Stimulated activated CD8-positive, alpha-beta memory T cell treated with anti-CD3 and anti-CD28 coated beads, Interleukin-15, amount 100 ng/mL, for 4 hours (primary cell): ENCODE measurements around the gene ZNF514.
"Not testable (repeated sequence)": the region's sequence is repeated elsewhere in the genome, so short reads cannot be mapped to it uniquely, and the experiment has no call there.

Experiments
- DNase-seq, 2 donors: peaks; one replicate each; pipeline ENCODE4 v3.0.0-alpha.2; 2020; ENCODE audit warnings: low read depth in 2 of 2

Gene ZNF514

DNA sequence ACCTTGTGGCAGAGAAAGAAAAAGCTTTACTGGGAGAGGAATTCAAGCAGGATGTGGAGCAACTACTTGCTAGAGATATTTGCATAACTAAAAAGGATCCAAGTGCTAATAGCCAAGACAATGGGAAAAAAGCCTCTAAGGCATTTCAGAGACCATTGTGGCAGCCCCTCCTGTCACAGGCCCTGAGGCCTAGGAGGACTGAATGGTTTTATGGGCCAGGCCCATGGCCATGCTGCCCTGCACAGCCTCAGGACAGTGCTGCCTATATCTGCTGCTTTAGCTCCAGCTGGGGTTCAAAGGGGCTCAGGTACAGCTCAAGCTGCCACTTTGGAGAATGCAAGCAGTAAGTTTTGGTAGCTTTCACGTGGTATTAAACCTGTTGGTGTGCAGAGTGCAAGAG, 20.9 kb downstream of the ZNF514 start:
- no peak for DNase-seq

DNA sequence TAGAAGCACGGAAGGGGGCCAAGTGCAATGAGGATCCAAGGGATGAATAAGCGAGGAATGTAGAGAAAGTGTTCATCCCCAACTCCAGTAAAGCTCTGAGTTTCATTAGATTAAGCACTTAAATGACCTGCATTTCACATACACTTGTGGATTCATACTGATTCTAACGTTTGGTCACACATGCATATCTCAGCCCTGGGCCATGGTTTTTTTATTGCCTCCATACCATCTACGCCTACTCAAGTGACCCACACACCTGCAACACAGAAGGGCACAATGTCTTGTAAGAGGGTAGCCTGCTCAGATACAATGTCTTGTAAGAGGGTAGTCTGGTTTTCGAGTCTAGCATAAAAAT, 37.5 kb downstream of the ZNF514 start:
- DNase-seq, result no peak

DNA sequence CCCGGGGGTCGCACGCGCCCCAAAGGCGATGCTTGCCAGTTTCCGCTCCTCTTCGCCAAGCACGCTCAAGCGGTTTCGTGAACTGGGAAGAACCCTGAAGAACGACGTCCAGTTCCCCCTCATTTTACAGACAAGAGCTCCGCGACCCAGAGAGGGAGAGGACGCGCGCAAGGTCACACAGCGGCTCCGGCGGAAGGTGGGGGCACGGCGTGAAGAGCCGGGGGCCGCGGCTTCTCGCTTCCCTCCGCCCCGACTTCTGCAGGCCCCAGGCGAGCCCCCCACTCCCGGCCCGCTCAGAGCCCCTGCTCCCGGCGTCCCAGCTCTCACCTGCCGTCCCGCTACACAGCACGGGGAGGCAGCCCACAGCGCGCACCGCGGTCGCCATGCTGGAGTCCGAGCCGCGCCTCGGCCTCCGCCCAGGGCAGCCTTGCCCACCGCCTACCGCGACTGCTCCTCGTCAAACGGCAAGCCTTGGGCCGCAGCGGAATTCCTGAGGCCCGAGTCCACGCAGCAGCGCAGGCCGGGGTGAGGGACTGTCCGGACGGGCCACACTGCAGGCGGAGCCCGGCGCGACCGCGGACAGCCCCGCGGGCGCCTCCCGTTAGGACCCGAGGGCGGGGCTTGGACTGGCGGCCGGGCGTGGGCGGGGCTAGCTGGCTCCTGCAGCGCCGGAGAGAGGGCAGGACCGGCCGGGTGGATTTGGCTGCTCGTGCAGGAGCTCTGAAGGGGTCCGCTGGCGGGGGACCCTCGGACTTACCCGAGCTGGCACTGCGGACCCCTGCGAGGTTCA, 38.0 kb downstream of the ZNF514 start, which contains the start of gene MRPS5:
MRPS5 (minus strand) TSS at position 402 of the 790 bp plus-strand sequence; CDS start at position 385, 17 bp downstream.
- DNase-seq, result peak; percentile 73 to 77

DNA sequence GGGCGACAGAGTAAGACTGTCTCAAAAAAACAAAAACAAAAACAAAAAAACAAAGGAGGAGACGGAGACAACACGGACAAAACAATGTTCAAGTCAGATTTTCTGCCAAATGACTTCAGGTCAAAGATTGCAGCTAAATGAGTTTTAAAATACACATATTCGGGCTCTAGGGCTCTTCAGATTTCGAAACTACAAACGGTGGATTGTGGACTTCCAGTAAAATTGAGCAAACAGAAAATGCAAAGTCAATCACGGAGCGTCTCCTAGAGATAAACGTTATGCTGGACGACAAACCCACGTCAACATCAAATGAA, 38.6 kb downstream of the ZNF514 start:
- no peak for DNase-seq

DNA sequence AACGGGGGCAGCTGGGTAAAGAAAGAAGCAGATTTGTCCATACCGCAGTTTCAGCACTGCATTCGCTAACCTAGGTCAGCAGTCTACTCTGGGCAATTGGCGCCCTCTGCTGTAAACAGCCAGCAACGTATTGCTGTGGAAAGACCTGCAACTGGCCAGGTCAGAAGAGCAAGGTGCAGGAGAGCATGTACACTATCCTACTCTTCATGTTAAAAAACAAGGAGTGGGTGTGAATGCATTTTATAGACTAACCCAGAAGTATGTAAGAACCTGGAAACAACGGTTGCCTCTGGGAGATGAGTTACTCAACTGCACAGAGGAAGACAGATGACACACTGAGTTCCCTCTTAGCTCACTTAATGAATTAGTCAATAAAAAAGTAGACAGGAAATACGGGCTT, 44.2 kb downstream of the ZNF514 start:
- DNase-seq, result peak; percentile 14 to 62

DNA sequence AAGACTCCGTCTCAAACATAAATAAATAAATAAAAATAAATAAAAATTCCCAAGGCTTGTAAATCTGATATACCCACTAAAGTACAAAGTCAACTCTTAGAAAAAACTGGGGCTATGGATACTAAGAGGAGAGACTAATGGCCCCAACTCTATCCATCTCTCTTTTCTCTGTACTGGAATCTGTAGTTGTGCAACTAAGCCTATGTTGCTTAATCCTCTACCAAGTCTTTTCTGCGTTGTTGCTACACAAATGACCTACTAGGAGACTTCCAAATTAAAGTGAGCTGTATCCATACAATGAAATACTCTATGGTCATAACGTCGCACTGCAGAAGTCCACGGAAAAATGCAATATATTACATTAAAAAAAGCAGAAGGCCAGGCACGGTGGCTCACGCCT, 46.2 kb downstream of the ZNF514 start:
- no peak for DNase-seq

DNA sequence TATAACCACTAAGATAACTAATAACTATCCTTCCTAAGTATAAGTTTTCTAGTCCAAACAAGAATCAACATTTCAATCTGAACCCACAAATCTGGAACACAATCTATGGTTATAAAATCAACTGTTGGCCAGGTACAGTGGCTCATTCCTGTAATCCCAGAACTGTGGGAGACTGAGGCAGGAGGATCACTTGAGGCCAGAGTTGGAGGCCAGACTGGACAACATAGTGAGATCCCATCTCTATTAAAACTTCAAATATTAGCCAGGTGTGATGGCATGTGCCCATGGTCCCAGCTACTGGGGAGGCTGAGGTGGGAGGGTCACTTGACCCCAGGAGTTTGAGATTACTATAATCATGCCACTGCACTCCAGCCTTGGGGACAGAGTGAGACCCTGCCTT, 49.3 kb downstream of the ZNF514 start:
- DNase-seq, result no peak

DNA sequence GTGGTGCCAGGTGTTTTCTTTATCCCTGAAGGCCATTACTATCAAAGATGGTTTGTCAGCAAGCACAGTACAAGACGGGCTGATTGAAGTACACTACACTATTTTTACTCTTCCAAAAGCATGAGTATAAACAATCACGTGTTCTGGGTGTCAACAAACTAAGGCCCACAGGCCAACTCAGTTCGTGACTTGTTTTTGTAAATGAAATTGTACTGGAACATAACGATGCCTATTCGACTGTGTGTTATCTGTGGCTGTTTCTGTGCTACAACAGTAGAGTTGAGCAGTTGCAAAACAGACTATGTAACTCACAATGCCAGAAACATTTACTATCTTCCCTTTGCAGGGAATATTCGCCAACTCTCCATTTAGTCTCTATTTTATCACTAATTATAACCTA, 50.4 kb downstream of the ZNF514 start:
- no peak for DNase-seq

DNA sequence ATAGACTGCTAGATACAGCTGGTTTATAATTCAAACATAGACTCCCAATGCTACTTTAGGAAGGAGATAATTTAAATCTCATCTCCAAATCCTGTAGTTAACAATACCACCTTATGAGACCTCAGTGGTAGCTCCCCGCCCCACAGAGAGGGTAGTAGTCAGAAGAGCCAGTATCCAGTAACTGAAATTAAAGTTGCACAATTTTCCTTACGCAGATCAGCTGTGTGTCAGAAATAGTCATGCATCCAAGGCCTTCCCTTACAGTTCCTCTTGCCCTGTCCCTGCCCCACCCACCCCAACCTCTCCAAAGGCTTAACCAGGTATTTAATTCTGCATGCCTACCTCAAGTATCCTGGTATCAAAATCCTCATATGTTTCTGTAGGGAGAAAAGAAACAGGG, 53.6 kb downstream of the ZNF514 start:
- no peak for DNase-seq

DNA sequence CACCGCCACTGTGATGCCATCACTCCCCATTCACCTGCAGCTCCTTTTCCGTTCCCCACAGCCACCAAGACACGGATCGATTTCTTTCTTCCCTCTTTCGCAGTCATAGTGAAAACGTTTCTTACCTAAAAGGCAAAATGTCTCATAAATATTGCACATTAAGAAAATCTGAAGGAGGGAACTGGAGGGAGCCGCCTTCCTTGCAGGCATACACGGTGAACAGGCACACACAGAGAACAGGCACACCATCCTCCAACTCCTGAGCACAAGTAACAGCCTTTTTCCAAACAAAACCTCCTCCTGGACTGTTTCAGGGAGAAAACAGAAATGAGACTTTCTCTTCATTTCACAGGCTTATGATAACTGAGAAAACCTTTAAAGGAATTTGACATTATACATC, 55.0 kb downstream of the ZNF514 start:
- DNase-seq, result no peak

DNA sequence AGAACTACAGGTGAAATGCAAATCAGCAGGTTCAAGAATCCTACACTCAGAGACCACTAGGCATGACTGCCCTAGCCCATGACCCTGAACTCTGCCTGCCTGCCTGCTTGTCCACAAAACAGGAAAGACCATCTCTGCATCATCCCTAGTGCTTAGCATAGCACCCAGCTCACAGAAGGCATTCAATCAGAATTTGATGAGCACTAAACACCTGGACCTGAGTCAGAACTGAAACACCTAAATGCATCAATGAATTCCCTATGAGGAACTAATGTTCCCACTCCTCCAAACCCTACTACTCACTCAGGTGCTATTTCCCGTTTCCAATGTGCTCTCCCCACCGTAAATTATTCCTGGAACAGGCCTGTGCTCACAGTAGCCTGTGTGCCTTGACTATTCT, 59.7 kb downstream of the ZNF514 start:
- no peak for DNase-seq

DNA sequence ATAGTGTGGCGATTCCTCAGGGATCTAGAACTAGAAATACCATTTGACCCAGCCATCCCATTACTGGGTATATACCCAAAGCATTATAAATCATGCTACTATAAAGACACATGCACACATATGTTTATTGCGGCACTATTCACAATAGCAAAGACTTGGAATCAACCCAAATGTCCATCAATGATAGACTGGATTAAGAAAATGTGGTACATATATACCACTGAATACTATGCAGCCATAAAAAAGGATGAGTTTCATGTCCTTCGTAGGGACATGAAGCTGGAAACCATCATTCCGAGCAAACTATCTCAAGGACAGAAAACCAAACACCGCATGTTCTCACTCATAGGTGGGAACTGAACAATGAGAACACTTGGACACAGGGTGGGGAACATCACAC, 61.4 kb downstream of the ZNF514 start:
- not testable (repeated sequence) for DNase-seq
